IPS DF 6.9 (cell line): ENCODE measurements around the gene PTGDS.

Source experiments
- DNase-seq: peaks from one replicate; pipeline ENCODE4 v3.0.0-alpha.2; 2013; ENCODE audit warnings: low read depth, low spot score
- H3K27ac ChIP-seq: one replicate; pipeline ENCODE4 v1.5.1; 2013; ENCODE audit warnings: low read length, control low read depth
- H3K27me3 ChIP-seq: 2 replicates; pipeline ENCODE4 v1.6.1; 2013; ENCODE audit warnings: mild to moderate bottlenecking, low read length; ENCODE audit not compliant: control insufficient read depth, insufficient read depth
- H3K36me3 ChIP-seq: 2 replicates; pipeline ENCODE4 v1.6.1; 2013; ENCODE audit warnings: low read length; ENCODE audit not compliant: control insufficient read depth, insufficient read depth
- H3K4me1 ChIP-seq: 2 replicates; pipeline ENCODE4 v1.6.1; 2013; ENCODE audit warnings: low read length; ENCODE audit not compliant: control insufficient read depth, insufficient read depth
- H3K4me3 ChIP-seq: 2 replicates; pipeline ENCODE4 v1.5.1; 2013; ENCODE audit warnings: mild to moderate bottlenecking, low read length
- H3K9me3 ChIP-seq: 2 replicates; pipeline ENCODE4 v1.6.1; 2013; ENCODE audit warnings: low read length, inconsistent platforms; ENCODE audit not compliant: control insufficient read depth, insufficient read depth
- WGBS: extraction: QIAGEN DNeasy Blood & Tissue Kit; methylation state at CpG from one replicate; pipeline ENCODE4 v1.1.7; 2013; ENCODE audit warnings: mixed read lengths, missing lambda C conversion rate; ENCODE audit not compliant: insufficient read length, insufficient coverage; 5-methylcytosine and 5-hydroxymethylcytosine counted together

Gene PTGDS

DNA sequence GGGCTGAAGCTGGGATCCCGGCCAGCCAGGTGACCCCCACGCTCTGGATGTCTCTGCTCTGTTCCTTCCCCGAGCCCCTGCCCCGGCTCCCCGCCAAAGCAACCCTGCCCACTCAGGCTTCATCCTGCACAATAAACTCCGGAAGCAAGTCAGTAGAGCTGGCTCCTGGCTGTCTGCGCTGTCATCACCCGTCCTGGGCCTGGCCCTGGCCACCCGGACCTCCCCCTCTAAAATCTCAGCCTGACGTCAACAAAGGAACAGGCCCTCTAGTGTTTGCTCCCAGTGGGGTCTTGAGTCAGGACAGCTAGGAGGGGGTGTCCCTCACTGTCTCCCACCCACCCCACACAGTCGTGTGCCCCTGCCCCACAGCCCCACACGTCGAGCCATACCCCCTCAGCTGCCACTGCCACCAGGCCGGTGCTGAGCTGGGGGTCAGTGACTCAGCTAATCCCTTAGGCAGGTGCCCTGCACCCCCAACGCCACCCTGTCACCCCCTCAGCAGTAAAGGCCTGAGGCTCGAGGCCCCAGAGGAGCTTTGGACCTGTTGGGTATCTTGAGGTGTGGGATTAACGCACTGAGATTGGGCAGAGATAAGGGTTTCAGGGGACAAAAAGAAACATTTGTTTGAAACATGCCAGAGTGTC, 4.4 kb downstream of the PTGDS start:
- Histone ChIP-seq H3K4me1 (peaks cover 2% of the 10 kb centered on the region), H3K9me3 (no peaks in the 10 kb centered on the region), H3K36me3 (no peaks in the 10 kb centered on the region), H3K27me3 (peaks cover 8% of the 10 kb centered on the region; the same call in 1 of the 2 replicates), H3K27ac (no peak overlapping the region), H3K4me3 (no peak overlapping the region)
- no CpG with 5 or more reads among the region's 17 CpGs for WGBS
- DNase-seq: no peak

DNA sequence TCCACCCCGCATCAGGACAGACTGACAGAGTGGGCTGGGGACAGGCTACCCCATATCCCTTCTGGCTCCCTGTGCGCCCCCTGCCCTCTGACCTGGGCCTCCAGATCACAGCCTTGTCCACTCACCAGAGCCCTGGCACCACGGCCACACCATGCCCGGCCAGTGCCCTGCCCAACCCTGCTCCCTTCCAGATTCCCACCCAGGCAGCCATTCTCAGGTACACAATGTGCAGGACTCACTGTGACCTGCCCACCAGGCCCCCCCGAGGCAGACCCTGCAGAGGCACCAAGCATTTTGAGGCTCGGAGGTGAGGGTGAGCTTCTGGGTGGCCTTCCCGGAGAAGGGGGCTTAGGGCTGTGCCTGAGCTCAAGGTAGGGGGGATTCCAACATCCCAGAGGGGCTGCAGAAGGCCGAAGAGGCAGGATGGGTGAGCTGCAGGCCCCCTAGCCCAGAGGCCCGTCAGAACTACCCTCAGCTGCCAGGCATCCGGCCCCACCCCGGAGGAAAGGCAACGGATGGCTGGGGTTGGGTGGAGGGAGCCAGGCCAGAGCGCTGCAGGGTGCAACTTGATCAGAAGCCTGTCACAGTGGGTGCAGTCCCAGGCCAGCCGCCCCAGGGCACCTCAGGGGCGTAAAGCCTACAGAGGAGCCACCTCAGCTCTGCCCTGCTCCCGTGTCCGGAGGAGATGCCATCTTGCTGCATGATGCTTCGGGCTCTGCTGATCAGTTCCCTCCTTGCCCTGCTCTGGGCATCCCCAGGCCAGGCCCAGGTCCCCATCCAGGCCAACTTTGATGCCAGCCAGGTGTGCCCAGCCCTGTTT, 5.1 kb downstream of the PTGDS start, which contains the start of gene LCNL1:
TSS of gene LCNL1 (plus strand) at position 762 of the 820 bp plus-strand sequence. CDS start 594 bp downstream, outside the sequence.
- Histone ChIP-seq H3K4me1 (peaks cover 2% of the 10 kb centered on the region), H3K36me3 (no peaks in the 10 kb centered on the region), H3K9me3 (no peaks in the 10 kb centered on the region), H3K27me3 (peaks cover 8% of the 10 kb centered on the region; the same call in 1 of the 2 replicates), H3K27ac (no peak within 1 kb of the TSS), H3K4me3 (no peak within 1 kb of the TSS)
- WGBS: no CpG with 5 or more reads among the region's 18 CpGs
- DNase-seq: no peak

DNA sequence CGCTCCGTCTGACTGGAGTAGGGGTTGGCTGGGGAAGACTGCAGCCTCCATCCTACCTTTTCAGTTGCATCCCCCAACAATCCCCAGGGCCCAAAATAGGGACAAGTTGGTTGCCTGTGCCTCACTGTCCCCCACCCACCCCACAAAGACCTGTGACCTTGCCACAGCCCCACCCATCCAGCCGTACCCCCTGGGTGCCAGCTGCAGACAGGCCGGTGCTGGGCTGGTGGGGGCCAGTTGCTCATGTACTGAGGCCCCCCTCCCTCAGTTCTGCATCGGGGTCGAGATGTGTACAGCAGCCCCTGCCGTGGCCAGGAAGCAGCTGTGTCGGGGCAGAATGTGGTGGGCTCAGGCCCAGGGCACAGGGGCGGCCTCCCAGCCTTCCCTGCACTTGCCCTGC, 5.9 kb downstream of the PTGDS start:
- no CpG with 5 or more reads among the region's 9 CpGs for WGBS
- Histone ChIP-seq H3K4me1 (no peaks in the 10 kb centered on the region; the same call in 1 of the 2 replicates), H3K36me3 (no peaks in the 10 kb centered on the region), H3K9me3 (no peaks in the 10 kb centered on the region), H3K27ac (no peak overlapping the region), H3K4me3 (no peak overlapping the region), H3K27me3 (peaks cover 8% of the 10 kb centered on the region; the same call in 1 of the 2 replicates)
- DNase-seq: no peak

DNA sequence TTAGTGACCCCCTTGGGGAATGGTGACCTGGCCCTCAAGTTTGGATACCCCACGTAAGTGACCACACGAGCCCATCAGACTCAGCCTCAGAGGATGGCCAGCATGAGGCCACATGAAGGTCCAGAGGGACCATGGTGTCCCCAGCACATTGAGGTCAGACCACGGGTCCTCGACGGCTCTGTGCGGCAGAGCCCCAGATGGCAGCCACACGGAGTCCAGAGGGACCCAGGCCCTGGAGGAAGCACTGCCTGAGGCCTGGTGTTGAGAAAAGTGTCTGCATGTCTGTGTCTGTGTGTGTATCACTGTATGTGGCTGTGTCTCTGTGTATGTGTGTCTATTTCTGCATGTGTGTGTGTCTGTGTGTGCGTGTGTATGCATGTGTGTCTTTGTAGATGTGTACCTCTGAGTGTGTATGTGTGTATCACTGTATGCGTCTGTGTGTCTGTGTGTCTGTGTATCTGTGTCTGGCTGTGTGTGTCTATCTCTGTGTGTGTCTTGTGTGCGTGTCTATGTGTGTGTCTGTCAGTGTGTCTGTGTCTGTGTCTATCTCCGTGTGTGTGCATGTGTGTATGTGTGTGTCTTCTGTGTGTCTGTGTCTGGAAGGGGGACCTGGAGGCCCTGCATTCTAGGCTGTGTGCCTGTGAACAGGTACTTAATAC, 6.5 kb downstream of the PTGDS start:
- DNase-seq: no peak
- WGBS: no CpG with 5 or more reads among the region's 11 CpGs
- no peaks in the 10 kb centered on the region; the same call in 1 of the 2 replicates for H3K4me1 ChIP-seq
- H3K27ac ChIP-seq: no peak overlapping the region
- no peak overlapping the region for H3K4me3 ChIP-seq
- no peaks in the 10 kb centered on the region for H3K36me3 ChIP-seq
- peaks cover 8% of the 10 kb centered on the region; the same call in 1 of the 2 replicates for H3K27me3 ChIP-seq
- H3K9me3 ChIP-seq: no peaks in the 10 kb centered on the region

DNA sequence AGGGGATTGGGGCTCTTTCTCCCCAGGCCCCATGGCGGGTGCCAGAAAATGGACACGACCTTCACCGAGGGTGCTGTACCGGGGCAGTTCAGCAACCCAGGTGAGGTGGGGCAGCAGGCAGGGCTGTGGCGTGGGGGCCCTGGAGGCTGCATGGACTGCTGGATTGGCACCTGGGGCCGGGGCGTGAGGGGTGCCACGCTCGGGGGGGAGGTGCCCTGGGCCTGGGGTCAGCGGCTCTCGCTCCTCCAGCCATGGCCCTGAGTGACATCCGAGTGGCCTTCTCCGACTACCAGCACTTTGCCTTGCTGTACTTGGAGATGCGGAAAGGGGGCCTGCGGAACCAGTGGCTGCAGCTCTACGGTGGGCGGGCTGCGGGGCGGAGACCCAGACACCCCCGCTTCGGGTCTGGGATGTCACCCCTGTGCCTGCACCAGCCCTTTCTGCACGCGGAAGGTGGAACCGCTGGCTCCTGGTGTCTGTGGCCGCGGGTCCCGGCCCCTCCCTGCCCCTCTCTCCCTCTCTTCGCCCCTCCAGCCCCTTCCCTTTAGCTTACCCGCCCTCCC, 7.2 kb downstream of the PTGDS start:
- WGBS: no CpG with 5 or more reads among the region's 29 CpGs
- H3K36me3 ChIP-seq: no peaks in the 10 kb centered on the region

DNA sequence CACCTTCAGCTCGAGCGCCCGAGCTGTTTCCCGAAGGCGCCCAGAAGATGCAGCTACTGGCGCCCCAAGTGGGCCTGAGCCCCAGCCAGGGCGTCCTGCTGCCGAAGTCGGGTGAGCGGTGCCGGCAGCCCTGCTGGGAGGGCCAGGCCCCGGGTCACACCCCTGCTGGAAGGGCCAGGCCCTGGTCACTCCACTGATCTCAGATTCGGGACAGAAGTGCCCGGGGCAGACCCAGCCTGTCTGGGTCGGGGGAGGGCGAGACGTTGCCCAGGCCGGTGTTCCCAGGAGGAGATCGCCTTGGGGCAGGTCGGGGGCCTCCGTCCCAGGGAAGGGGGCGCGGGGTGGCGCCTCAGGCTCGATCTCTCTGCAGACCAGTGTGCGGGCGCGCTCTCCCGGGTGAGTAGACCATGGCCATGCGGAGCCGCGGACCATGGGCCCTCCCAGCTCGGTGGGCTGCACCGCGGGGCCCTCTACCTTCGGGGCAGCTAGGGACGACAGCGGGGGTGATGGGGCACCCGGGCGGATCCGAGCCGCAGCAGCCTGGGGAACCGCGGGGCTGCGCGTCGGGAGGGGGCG, 7.8 kb downstream of the PTGDS start:
- no peaks in the 10 kb centered on the region for H3K36me3 ChIP-seq
- DNase-seq: no peak
- WGBS: no CpG with 5 or more reads among the region's 48 CpGs
- peaks cover 8% of the 10 kb centered on the region; the same call in 1 of the 2 replicates for H3K27me3 ChIP-seq
- no peaks in the 10 kb centered on the region for H3K9me3 ChIP-seq
- H3K4me3 ChIP-seq: peak overlapping the region; percentile 10; the same call in 1 of the 2 replicates
- no peak overlapping the region for H3K27ac ChIP-seq
- no peaks in the 10 kb centered on the region; the same call in 1 of the 2 replicates for H3K4me1 ChIP-seq

More for the DNA sequence above, 7.2 kb downstream of the PTGDS start:
- H3K27ac ChIP-seq: no peak overlapping the region
- no peaks in the 10 kb centered on the region for H3K9me3 ChIP-seq
- peak overlapping the region; percentile 10; the same call in 1 of the 2 replicates for H3K4me3 ChIP-seq
- H3K4me1 ChIP-seq: no peaks in the 10 kb centered on the region; the same call in 1 of the 2 replicates
- H3K27me3 ChIP-seq: peaks cover 8% of the 10 kb centered on the region; the same call in 1 of the 2 replicates
- no peak for DNase-seq

DNA sequence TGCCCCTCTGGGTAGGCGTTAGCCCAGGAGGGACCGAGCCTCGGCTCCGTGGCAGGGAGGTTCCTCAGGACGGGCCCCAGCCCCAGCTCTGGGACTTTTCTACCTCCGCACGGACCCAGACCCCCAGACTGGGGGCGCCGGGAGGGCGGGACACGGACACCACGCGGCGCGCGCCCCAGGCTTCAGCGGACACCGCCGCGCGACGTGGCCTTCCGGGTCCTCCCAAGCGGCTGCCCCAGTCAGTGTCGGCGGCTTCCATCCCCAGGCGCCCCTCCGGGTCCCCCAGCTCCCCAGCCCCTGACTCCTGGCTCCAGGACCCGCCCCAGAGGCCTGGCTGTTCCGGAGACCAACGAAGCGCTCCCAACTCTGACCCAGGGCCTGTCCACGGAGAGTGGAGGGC, 8.5 kb downstream of the PTGDS start:
- no peaks in the 10 kb centered on the region for H3K9me3 ChIP-seq
- H3K4me3 ChIP-seq: no peak overlapping the region; the same call in 1 of the 2 replicates
- WGBS: no CpG with 5 or more reads among the region's 33 CpGs
- no peak for DNase-seq
- no peaks in the 10 kb centered on the region for H3K36me3 ChIP-seq
- H3K27ac ChIP-seq: no peak overlapping the region
- H3K27me3 ChIP-seq: peaks cover 8% of the 10 kb centered on the region; the same call in 1 of the 2 replicates
- no peaks in the 10 kb centered on the region; the same call in 1 of the 2 replicates for H3K4me1 ChIP-seq

DNA sequence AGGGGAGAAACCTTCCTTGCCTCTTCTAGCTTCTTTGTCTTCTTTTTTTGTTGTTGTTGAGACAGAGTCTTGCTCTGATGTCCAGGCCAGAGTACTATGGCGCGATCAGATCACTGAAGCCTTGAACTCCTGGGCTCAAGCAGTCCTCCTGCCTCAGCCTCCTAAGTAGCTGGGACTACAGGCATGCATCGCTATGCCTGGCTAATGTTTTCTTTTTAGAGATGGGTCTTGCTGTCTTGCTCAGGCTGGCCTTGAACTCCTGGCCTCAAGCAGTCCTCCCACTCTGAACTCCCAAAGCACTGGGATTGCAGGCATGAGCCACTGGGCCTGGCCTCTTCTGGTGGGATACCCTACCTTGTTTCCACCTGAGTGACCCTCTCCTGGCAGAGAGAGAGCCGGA, 11.6 kb downstream of the PTGDS start:
- H3K9me3 ChIP-seq: no peaks in the 10 kb centered on the region
- no peak for DNase-seq
- no peaks in the 10 kb centered on the region; the same call in 1 of the 2 replicates for H3K36me3 ChIP-seq
- no CpG with 5 or more reads among the region's 4 CpGs for WGBS
- H3K27ac ChIP-seq: no peak overlapping the region
- peaks cover 3% of the 10 kb centered on the region; the same call in 1 of the 2 replicates for H3K4me1 ChIP-seq
- H3K4me3 ChIP-seq: no peak overlapping the region
- peaks cover 8% of the 10 kb centered on the region; the same call in 1 of the 2 replicates for H3K27me3 ChIP-seq

DNA sequence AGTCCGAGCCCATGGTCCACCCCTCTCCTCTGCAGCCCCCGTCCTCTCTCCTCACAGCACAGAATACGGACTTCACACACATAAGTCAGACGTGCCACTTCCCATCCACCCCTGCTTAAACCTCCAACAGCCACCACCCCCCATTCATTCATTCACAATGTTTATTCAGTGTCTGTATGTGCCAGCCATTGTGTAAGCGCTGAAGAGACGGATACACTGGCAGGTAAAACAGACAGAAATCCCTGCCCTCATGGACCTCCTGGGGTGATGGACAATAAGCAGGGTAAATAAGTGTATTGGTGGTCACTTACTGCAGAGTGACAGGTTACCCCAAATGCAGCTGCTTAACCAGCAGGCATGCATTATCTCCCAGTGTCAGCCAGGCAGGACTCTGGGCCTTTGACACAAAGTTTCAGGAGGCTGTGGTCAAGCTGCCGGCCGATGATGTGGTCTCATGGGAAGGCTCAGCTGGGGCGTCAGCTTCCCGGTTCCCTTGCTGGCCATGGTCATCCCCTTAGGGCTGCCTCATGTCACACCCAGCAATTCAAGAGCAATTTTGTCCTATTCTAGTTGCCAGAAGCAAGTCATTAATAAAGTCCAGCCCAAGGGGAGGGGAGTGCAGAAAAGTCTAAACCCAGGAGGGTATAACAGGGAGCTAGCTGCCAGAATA, 13.1 kb downstream of the PTGDS start:
- no peak overlapping the region for H3K27ac ChIP-seq

More for the DNA sequence above, 13.1 kb downstream of the PTGDS start:
- no peak for DNase-seq
- H3K36me3 ChIP-seq: no peaks in the 10 kb centered on the region; the same call in 1 of the 2 replicates
- peaks cover 7% of the 10 kb centered on the region for H3K4me1 ChIP-seq
- no peaks in the 10 kb centered on the region for H3K9me3 ChIP-seq
- no peak overlapping the region for H3K4me3 ChIP-seq
- peaks cover 4% of the 10 kb centered on the region; the same call in 1 of the 2 replicates for H3K27me3 ChIP-seq
- WGBS: no CpG with 5 or more reads among the region's 10 CpGs
